ENCODE measurements around the gene SART3. TPM values are rescaled to one million over a fixed set of nuclear protein-coding genes. Genes with fewer than 3 reads are reported as not detected.
"Not testable (repeated sequence)": the region's sequence is repeated elsewhere in the genome, so short reads cannot be mapped to it uniquely, and the experiment has no call there.

Gene SART3
- total RNA-seq, 1 donor from 2014 or later: 44.8 TPM

- intact Hi-C loops (cut with DNase I): no loop called here
- H3K36me3 ChIP-seq: no peaks in the 10 kb centered on the region
- H3K27me3 ChIP-seq: no peaks in the 10 kb centered on the region
- H3K27ac ChIP-seq: no peak overlapping the region
- H3K4me1 ChIP-seq: no peaks in the 10 kb centered on the region
- TF ChIP-seq, protein P1, sequence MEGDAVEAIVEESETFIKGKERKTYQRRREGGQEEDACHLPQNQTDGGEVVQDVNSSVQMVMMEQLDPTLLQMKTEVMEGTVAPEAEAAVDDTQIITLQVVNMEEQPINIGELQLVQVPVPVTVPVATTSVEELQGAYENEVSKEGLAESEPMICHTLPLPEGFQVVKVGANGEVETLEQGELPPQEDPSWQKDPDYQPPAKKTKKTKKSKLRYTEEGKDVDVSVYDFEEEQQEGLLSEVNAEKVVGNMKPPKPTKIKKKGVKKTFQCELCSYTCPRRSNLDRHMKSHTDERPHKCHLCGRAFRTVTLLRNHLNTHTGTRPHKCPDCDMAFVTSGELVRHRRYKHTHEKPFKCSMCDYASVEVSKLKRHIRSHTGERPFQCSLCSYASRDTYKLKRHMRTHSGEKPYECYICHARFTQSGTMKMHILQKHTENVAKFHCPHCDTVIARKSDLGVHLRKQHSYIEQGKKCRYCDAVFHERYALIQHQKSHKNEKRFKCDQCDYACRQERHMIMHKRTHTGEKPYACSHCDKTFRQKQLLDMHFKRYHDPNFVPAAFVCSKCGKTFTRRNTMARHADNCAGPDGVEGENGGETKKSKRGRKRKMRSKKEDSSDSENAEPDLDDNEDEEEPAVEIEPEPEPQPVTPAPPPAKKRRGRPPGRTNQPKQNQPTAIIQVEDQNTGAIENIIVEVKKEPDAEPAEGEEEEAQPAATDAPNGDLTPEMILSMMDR (IDR thresholded peaks at IDR 0.05): no peak
- H3K4me3 ChIP-seq: peak overlapping the region; percentile 41
- no peak for DNase-seq
- ATAC-seq: no peak
- no peaks in the 10 kb centered on the region for H3K9me3 ChIP-seq
These were observed 34.2 kb upstream of the SART3 start for GRCh38 chr12:108594960-108595710.

- TF ChIP-seq, protein P1 (IDR thresholded peaks at IDR 0.05): no peak
- Histone ChIP-seq H3K27ac (no peak overlapping the region), H3K4me3 (no peak overlapping the region), H3K9me3 (no peaks in the 10 kb centered on the region), H3K27me3 (no peaks in the 10 kb centered on the region), H3K4me1 (no peaks in the 10 kb centered on the region), H3K36me3 (no peaks in the 10 kb centered on the region)
- no peak for ATAC-seq
- no peak for DNase-seq
- intact Hi-C loops (cut with DNase I): no loop called here
These were observed 33.4 kb upstream of the SART3 start for GRCh38 chr12:108594323-108594903.

DNA sequence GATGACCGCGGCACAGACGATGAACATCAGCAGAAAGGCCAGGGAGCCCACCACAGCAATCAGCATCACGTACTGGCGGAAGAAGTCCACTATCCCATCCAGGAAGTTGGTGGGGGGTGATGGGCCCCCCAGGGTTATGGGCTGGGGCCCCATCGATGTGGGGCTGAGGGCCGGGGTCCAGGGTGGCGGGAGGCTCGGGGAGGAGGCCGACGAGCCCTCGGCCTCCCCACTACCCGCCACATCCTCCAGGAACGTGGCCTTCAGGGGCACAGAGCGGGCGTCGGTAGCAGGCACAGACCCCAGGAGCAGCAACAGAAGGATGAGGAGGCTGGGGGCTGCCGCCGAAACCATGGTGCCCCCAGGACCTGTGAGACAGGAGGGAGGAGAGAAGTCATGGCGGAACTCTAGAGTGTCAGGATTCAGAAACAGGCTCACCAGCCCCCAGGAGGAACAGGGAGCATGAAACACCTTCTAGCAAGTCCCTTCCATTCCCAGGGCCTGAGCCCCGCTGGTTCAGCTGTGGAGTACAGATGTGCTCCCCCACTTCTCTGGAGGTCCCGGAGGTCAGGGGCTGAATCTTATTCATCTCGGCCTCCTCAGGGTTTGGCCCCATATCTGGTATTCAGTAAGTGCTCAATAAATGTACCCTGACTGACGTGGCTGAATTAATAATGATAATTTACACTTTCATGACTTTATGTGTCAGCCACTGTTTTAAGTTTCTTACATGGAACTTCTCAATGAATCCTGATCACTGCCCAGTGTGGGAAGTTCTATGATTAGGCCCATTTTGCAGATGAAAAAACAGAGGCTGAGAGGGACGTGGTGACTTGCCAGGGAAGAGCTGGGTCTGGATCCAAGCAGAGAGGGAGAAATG is 31.3 kb upstream of the SART3 start:
- Histone ChIP-seq H3K9me3 (no peaks in the 10 kb centered on the region), H3K4me3 (no peak overlapping the region)
- intact Hi-C loops (cut with DNase I): no loop called here

DNA sequence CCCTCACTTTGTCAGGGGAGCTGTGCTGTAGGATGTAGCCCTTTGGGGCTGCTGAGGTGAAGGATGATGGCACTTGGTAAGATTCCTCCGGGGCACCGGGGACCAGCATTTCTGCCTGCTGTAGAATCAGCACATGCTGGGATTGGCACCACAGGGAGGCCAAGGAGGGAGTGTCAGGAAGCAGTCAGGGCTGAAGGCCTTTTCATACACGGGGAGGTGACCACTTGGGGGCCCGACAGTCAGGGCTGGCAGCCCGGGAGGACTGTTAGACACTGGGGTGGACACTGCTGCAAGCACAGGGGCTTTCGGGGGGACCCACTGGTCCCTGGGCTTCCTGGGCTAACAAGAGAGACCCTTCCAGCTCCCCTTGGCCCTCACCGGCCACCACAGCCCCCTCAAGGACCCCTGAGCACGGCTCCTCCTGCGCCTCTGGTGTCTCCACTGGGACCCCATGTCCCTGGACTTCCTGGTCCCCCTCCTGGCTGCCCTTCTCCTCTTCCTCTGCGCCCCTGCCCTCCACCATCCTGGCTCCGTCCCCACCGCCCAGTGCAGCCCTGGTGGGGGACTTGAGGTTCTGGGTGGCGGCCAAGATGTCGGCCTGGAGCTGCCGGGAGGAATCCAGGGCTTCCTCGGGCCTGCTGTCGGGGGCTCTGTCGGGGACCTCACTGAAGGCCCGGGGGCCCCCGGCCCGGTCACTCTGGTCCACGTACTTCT is 30.5 kb upstream of the SART3 start:
- no peak overlapping the region for H3K27ac ChIP-seq
- H3K36me3 ChIP-seq: no peaks in the 10 kb centered on the region
- H3K4me3 ChIP-seq: no peak overlapping the region
- TF ChIP-seq, protein P1 (IDR thresholded peaks at IDR 0.05): no peak
- no peak for ATAC-seq
- H3K27me3 ChIP-seq: no peaks in the 10 kb centered on the region
- no peaks in the 10 kb centered on the region for H3K9me3 ChIP-seq
- intact Hi-C loops (cut with DNase I): no loop called here
- no peaks in the 10 kb centered on the region for H3K4me1 ChIP-seq
- DNase-seq: no peak

More for the DNA sequence above, 31.3 kb upstream of the SART3 start:
- TF ChIP-seq, protein P1 (IDR thresholded peaks at IDR 0.05): no peak
- Histone ChIP-seq H3K27me3 (no peaks in the 10 kb centered on the region), H3K4me1 (no peaks in the 10 kb centered on the region), H3K27ac (no peak overlapping the region), H3K36me3 (no peaks in the 10 kb centered on the region)
- no peak for DNase-seq
- no peak for ATAC-seq

DNA sequence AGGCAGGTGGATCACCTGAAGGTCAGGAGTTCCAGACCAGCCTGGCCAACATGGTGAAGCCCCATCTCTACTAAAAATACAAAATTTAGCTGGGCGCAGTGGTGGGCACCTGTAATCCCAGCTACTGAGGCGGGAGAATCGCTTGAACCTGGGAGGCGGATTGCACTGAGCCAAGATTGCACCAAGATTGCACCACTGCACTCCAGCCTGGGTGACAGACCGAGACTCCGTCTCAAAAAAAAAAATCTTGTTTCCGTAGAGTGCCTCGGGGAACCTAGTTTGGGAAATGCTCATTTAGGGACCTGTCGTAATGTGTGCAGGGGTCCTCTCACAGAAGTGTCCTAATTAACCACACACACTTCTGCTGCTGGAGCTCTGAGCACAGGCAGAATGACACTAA is 29.5 kb upstream of the SART3 start:
- H3K4me1 ChIP-seq; ATAC-seq; H3K27ac ChIP-seq; H3K9me3 ChIP-seq; H3K4me3 ChIP-seq; intact Hi-C loops (cut with DNase I); H3K27me3 ChIP-seq; DNase-seq; H3K36me3 ChIP-seq: not testable (repeated sequence)

All from upper lobe of right lung (tissue), 1 donor.